ENCODE measurements around the gene RABGAP1L.

DNA sequence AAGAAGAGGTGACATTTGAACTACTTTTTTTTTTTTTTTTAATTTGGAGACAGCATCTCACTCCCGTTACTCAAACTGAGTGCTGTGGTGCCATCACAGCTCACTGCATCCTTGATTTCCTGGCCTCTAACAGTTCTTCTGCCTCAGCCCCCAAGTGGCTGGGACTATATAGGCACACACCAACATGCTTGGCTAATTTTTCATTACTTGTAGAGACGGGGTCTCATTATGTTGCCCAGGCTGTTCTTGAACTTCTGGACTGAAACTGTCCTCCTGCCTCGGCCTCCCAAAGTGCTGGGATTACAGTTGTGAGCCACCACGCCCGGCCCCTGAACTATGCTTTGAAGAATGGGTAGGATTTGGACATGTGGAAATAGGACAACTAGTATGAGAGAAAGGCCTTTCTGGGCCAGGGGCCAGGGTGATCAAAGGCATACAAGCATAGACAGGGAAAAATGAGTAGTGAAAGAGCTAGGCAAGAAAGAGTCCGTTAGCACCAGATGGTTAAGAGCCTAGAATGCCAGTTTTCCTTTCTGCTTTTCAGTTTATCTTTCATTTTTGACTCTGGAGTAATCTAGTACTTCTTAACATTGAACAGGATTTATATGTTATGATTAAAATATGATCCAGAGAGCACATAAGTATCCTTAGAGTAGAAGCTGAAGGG, 6.3 kb downstream of the RABGAP1L start:
- TF ChIP-seq CTCF (IDR thresholded peaks at IDR 0.05) (no peak), POLR2A (IDR thresholded peaks at IDR 0.05) (no peak), POLR2AphosphoS5 (IDR thresholded peaks at IDR 0.05) (no peak)
